Skeletal muscle cell (primary cell): Measurements from ENCODE around the gene TAF6L.
A peak's percentile ranks its signal among the peaks of the same experiment; 100 is the strongest.
"Not testable (repeated sequence)": the region's sequence is repeated elsewhere in the genome, so short reads cannot be mapped to it uniquely, and the experiment has no call there.

Experiments used
- DNase-seq: peaks from one replicate; pipeline ENCODE4 v3.0.0-alpha.2; 2010; ENCODE audit warnings: low read depth
- H3K4me3 ChIP-seq: 2 replicates; pipeline ENCODE4 v1.5.1; 2011; ENCODE audit warnings: low read depth, mild to moderate bottlenecking, control low read depth, low read length, moderate library complexity

TAF6L gene

DNA sequence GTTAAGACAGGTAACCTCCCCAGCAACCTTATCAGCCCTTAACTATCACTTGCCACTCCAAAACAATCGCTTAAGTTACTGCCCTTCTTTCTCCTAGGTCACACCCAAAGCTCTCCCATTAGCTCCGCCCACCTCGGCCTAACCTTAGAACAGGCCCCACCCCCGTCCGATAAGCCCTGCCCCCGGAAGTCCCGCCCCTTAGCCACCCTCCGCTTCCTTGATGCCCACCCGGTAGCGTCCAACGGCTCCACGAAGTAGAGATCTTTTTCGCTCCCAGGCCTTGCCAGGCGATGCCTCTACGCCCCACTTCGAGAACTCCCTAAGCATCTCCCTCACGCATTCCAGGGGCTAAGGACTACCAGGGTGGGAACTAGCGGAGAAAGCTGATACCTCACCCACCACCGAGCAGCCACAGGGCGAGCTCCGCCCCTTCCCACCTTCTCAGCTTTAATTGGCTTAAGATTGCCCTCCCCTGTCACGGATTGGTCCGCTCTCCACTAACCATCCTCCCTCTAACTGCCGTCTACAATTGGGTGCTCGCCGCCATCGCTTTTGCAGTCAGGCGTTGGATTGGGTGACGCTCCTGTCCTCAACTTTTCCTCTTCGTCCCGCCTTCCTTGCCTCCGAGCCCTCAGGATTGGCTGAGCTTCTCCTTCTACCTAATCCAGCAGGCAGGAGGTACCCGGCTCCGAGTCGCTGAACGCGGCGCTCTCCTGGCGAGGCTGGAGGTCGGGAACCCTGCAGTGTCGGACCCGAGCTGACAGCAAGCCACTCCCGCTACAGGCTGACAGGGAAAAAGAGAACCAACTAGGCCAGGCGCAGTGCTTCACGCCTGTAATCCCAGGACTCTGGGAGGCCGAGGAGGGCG, 17.2 kb upstream of the TAF6L start, which contains the start of gene ZBTB3:
TSS of gene ZBTB3 (minus strand) at position 425 of the 868 bp plus-strand sequence. CDS start 496 bp downstream, outside the sequence.
- H3K4me3 ChIP-seq, result peak within 1 kb of the TSS; percentile 67
- peak; percentile 97 for DNase-seq

DNA sequence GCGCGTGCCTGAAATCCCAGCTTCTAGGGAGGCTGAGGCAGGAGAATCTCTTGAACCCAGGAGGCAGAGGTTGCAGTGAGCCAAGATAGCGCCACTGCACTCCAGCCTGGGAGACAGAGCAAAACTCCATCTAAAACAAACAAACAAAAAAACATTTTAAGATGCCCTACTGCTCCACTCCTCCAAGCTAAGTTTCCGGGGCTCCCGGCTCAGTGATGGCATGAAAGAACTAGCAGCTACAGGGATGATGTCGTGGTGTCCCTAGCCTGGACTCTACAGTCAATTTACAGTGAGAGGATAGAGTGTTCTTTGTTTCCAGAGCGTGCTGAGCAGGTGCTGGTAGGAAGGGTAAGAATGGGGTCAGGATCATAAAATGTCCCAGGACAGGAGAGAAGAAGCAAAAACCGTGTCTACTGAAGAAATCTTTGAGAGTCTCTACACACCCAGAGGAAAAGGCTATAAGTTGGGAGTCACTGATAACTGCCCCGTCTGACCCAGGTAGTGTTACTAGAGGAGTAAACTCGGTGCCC, 16.0 kb upstream of the TAF6L start:
- no peak overlapping the region for H3K4me3 ChIP-seq
- DNase-seq, result no peak

DNA sequence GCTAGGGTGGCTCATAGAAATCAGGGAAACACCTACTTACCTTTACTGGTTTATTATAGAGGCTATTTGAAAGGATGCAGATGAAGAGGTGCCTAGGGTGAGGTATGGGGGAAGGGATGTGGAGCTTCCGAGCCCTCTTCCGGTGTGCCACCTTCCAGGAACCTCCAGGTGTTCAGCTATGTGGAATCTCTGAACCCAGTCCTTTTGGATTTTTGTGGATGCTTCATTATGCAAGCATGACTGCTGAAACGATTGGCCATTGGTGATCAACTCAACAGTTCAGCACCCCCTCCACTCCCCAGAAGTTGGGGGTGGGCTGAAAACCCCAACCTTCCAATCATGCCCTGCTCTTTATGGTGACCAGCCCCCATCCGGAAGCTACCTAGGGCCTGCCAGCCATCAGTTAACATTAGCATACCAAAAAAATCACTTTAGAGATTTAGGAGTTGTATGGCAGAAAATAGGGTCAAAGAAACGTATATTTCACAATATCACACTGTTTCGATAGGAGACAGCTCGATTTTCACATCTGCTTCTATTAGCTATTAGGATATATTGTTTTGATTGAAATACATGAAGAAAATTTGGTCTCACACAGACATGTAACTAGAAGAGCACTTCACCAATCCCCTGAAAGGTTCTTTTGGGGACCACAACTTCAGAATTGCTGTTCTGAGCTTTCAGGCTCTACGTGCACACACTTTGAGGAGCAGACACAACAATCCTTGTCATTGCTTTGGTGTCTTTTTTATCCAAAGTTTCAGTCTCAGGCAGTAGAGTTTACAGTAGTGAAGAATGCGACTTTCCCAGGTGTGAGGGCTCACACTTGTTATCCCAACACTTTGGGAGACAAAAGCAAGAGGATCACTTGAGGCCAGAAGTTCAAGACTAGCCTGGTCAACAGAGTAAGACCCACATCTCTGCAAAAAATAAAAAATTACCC, 13.1 kb upstream of the TAF6L start:
- no peak for DNase-seq
- H3K4me3 ChIP-seq, result no peak overlapping the region

DNA sequence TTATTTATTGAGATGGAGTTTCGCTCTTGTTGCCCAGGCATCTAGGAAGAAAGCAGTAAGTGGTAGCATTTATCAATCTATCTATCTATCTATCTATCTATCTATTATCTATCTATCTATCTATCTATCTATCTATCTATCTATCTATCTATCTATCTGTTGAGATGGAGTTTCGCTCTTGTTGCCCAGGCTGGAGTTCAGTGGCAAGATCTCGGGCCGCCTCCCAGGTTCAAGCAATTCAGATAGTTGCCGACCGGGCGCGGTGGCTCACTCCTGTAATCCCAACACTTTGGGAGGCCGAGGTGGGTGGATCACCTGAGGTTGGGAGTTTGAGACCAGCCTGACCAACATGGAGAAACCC, 10.3 kb upstream of the TAF6L start:
- not testable (repeated sequence) for DNase-seq, H3K4me3 ChIP-seq

DNA sequence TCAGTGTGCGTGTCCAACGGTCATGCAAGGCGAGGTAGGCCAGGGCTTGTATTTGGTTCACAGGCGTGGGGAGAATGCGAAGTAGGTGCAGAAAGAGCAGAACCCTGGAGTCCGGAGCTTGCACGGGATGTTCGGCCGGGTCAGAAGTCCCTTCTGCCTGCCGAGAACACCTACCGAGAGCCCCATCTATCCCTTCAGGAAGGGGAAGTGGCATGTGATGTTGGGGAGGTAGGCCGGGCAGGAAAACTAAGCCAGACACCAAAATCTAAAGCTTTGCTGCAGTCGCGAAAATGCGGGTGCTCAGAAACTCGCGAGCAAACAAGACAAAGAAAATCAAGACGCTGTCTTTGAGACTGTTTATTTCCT, 435 bp upstream of the TAF6L start:
- H3K4me3 ChIP-seq, result peak overlapping the region; percentile 68
- no peak for DNase-seq

DNA sequence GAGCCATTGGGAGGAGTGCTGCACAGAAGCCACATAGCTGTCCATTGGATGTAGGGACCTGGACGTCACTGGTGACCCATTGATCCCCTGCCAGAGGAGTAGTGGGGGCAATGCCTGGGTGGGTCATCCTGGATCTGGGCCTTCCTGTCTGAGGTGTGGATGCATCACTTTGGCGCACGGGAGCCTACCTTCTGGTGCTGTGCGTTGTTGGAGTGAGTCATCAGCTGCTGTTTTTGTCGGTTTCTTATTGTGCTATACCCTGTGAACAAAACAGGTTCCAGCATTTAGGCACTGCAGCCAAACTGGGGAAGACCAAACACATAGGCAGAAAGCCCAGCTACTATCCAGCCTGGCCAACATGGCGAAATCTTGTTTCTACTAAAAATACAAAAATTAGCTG, 3.2 kb downstream of the TAF6L start:
- no peak for DNase-seq

DNA sequence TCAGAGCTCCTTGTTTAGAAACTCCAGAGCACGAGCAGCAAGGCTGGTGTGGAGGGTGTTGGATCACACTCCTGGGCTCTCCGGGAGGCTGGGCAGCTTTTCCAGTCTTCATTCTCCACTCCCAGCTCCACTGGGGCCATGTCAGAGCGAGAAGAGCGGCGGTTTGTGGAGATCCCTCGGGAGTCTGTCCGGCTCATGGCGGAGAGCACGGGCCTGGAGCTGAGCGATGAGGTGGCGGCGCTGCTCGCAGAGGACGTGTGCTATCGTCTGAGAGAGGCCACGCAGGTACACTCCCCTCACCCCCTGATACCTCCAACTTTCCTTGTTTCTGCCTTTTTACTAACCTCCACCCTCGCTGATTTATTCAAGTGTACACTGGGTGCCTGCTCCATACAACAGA, 4.5 kb downstream of the TAF6L start:
- H3K4me3 ChIP-seq, result no peak overlapping the region
- DNase-seq, result no peak

More for the DNA sequence above, 3.2 kb downstream of the TAF6L start:
- H3K4me3 ChIP-seq, result no peak overlapping the region

DNA sequence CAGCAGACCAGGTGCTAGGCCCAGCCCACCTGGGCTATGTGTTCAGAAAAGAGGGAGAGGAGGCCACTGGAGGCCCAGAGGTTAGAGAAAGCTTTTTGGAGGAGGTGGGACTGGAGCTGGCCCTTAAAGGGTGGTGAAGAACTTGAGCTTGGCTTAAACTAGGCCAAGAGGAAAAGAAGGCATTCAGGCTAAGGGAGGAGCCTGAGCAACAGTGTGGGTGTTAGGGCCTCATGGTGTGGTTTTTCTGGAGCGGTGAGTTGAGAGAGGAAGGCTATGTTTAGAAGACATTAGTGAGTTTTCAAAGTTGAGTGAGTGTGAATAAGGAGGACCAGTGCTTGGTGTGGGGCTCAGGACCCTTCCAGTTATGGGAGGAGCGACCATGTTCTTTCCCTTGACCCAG, 6.2 kb downstream of the TAF6L start:
- no peak overlapping the region for H3K4me3 ChIP-seq
- no peak for DNase-seq

DNA sequence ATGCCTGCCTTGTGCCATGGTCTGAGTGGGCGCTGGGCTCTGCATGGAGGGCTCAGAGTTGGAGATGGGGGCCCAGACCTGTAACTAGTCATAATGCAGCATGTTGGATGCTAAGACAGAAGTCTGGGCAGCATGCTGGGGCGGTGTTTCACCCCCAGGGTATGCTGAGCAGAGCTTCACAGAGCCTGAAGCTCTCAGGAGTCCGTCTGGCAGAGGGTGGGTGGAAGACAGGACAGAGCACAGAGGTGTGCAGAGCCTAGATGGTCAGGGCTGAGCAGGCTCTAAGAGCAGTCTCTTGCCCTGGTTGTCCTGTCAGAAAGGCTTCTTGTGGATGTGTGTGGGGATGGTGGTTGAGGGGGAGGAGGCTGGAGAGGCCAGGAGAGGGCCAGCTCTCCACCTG, 7.2 kb downstream of the TAF6L start:
- H3K4me3 ChIP-seq, result no peak overlapping the region

DNA sequence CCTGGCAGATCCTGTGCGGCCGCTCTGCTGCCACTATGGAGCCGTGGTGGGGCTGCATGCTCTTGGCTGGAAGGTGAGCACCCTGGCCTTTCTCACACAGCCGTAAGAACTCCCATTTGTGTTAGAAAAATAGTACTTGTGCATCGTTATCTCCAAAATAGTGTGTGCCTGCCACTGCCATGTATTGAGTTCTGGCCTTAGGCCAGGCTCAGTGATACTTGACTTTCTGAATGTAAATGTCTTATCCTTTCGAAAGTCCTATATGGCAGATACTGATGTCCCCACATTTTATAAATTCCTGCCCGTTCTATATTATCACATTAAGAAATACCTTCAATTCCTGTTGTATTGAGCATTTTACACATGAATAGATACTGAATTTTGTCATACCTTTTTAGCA, 11.6 kb downstream of the TAF6L start:
- H3K4me3 ChIP-seq, result no peak overlapping the region
- no peak for DNase-seq

More for the DNA sequence above, 7.2 kb downstream of the TAF6L start:
- no peak for DNase-seq

DNA sequence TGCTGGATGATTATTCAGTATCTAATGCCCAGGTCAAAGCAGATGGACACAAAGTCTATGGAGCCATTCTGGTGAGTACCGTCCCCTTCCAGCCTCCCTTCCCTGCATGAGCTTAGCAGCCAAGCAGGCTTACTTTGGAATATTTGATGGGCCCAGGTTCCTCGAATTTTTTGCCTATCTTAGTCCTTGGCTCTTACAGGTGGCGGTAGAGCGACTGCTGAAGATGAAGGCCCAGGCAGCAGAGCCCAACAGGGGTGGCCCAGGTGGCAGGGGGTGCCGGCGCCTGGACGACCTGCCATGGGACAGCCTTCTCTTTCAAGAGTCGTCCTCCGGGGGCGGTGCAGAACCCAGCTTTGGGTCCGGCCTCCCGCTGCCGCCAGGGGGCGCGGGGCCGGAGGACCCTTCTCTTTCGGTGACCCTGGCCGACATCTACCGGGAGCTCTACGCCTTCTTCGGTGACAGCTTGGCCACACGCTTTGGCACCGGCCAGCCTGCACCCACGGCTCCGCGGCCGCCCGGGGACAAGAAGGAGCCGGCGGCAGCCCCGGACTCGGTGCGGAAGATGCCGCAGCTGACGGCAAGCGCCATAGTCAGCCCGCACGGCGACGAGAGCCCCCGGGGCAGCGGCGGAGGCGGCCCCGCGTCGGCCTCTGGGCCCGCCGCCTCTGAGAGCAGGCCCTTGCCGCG, 15.3 kb downstream of the TAF6L start:
- H3K4me3 ChIP-seq, result peak overlapping the region; percentile 94

DNA sequence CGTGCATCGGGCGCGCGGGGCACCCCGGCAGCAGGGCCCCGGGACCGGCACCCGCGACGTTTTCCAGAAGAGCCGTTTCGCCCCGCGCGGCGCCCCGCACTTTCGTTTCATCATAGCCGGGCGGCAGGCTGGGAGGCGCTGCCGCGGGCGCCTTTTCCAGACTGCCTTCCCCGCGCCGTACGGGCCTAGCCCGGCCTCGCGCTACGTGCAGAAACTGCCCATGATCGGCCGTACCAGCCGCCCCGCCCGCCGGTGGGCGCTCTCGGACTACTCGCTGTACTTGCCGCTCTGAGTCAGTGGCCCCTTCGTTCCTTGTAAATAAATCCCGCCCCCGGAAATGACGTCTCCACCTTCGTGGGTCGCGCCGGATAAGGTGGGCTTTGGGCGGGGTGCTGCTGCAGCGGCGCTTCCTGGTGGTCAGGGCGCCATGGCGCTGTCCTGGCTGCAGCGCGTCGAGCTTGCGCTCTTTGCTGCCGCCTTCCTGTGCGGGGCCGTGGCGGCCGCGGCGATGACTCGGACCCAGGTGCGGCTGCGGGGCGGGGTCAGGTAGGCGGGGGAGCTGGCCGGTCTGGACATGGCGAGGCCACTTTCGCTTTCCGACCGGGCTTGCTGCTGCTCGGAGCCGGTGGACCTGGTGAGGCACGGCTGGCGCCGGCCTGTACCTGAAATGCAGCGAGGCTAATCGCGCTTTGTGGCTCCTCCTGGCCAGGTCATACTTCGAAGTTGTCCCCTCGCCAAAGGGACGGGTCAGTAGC, 16.0 kb downstream of the TAF6L start, which contains the start of gene TMEM179B:
TSS of gene TMEM179B (plus strand) at position 398 of the 755 bp plus-strand sequence. CDS start at position 428, 30 bp downstream.
- peak; percentile 89 for DNase-seq
- peak within 1 kb of the TSS; percentile 94 for H3K4me3 ChIP-seq

More for the DNA sequence above, 15.3 kb downstream of the TAF6L start:
- DNase-seq, result no peak

DNA sequence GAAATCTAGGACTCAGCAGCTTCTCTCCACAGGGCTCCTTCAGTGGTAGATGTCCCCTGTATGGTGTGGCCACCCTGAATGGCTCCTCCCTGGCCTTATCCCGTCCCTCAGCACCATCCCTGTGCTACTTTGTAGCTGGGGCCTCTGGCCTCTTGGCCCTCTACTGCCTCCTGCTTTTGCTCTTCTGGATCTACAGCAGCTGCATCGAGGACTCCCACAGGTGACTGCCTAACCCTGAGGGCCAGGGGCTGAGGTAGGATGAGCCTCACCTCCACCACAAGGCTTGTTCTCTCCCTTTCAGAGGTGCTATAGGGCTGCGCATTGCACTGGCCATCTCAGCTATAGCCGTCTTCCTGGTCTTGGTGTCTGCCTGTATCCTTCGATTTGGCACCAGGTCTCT, 17.8 kb downstream of the TAF6L start:
- H3K4me3 ChIP-seq, result no peak overlapping the region
- no peak for DNase-seq

DNA sequence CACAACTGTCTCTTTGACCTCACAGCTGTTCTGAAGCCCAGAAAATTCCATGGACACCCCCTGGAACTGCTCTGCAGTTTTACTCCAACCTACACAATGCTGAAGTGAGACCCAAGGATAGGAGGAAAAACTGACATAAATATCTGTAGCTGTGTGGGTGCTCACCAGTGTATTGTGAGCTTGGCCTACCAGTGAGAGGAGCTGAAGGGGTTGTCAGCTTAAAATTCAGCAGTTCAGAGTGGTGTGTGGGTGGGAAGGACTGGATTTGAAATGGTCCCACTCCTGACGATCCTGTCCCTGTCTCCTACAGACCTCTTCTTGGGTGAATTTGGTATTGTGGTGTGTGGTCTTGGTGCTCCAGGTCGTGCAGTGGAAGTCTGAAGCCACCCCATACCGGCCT, 18.4 kb downstream of the TAF6L start:
- DNase-seq, result no peak
- H3K4me3 ChIP-seq, result no peak overlapping the region

DNA sequence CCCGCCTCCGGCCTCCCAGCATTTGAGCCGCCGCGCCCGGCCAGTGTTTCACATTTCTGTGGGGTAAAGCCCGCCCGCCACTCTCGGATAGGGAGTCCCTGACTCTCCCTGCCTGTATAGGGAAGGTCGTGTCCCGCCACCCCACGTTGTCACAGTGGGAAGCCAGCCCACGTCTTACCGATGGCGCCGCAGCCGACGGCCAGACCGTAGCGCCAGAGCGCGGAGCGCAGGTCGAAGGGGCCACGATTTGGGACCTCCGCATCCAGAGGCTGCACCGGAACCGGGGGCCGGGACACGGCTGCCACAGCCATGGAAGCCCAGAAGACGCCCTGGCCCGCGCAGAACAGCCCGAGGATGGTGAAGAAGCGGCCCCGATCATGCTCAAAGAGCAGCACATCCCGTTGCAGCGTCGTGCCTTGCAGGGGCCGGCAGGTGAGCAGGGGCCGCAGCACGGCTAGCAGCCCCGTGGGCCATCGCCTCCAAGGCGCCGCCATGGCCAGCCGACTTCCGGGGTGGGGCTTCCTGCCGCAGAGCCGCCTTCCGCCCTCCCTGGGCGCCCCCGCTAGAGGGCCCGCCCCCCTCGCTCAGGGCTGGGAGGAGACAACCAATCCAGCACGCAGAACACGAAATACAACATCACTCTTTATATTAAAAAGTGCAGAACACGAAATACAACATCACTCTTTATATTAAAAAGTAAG, 20.5 kb downstream of the TAF6L start, which contains the start of gene TMEM223:
TSS of gene TMEM223 (minus strand) at position 506 of the 701 bp plus-strand sequence. CDS start at position 494, 12 bp downstream.
- H3K4me3 ChIP-seq, result peak within 1 kb of the TSS; percentile 77
- DNase-seq, result no peak

DNA sequence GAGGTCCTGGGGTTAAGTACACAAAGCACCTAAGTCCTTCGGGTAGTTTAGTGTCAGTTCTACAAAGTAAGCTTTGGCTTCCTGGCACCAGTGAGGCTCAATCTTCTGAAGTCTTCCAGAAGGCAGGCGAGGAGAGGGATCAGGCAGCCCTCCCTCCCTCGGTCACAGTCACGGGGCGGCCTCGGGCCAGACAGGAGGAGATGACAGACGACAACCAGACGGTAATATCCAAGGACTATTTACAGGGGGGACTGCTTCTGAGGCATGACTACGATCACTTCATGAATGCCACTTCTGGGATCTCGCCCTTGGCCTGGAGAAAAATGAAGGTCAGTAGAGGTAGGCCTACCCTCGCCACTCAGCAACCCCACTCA, 21.0 kb downstream of the TAF6L start:
- no peak for DNase-seq
- H3K4me3 ChIP-seq, result peak overlapping the region; percentile 77

DNA sequence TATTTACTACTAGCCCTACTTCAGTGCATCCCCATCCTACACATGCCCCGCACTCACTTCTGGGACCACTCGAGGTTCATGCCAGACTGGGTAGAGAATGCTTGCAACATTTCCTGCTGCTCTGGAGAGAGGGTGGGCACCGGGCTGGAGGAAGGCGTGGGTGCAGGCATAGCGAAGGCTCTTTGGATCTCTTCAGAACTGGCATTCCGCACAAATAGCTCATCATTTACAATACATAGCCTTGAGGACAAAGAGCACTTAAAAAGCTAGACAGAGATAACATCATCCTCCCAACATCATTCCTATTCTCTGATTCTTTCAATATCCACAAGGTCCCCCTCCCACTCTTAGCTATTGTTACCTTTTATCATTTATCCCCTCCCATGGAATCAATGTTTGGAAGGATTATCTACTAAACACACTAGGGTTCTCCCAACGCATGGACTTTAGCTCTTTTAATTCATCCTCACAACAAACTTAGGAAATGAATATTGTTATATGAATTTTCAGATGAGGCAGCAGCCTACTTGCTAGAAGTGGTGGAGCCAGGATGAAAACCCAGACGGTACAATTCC, 23.1 kb downstream of the TAF6L start:
- no peak for DNase-seq
- no peak overlapping the region for H3K4me3 ChIP-seq

DNA sequence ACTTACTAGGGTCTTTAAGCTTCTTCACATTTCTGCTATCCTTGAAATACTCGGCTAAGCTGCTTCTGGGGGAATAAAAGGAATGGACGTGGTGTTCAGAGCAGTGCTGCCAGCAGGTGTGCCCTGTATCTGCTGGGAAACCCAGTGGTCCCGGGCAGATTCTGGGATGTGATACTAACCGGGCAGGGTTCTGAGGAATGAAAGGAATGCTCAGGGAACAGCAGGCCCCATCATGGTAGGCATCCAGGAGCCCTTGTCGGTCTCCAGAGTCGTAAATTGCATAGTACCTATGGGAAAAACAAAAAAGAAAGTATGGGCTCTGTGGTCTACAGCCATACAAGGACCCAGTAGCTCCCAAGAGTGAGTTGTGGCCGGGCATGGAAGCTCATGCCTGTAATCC, 25.1 kb downstream of the TAF6L start:
- no peak for DNase-seq
- no peak overlapping the region for H3K4me3 ChIP-seq
